Neural progenitor cell (in vitro differentiated cells): ENCODE data around the gene SHISAL1.

Experiments used
- EZH2 ChIP-seq: fragments of 200-600 bp; sonication (generic); IDR thresholded peaks from 2 replicates; pipeline ENCODE4 v1.6.1; 2017; ENCODE audit warnings: antibody characterized with exemption, mild to moderate bottlenecking, moderate library complexity
- TF ChIP-seq, protein P1 (sequence below): fragments of 200-600 bp; sonication (generic); IDR thresholded peaks from 2 replicates; pipeline ENCODE4 v1.5.1; 2017; ENCODE audit warnings: antibody characterized with exemption, mild to moderate bottlenecking

DNA sequence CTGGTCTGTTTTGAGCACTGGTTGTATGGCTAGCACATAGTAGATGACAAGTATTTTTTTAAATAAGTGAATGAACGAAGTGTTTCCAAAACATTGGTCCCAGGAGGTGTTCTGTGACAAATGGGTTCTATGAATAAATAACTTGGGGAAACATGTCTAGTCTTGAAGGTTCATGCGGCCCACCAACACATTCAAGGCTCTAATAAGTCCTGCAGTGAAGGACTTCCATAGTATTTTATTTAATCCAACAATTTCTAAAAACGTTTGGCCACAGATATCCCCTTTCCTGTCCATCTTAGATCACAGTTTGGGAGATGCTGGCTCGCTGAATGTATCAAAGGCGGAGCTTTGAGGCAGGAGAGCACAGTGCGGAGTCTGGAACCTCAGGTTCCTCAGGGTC lies 109.5 kb downstream of the SHISAL1 start:
- TF ChIP-seq, protein P1, sequence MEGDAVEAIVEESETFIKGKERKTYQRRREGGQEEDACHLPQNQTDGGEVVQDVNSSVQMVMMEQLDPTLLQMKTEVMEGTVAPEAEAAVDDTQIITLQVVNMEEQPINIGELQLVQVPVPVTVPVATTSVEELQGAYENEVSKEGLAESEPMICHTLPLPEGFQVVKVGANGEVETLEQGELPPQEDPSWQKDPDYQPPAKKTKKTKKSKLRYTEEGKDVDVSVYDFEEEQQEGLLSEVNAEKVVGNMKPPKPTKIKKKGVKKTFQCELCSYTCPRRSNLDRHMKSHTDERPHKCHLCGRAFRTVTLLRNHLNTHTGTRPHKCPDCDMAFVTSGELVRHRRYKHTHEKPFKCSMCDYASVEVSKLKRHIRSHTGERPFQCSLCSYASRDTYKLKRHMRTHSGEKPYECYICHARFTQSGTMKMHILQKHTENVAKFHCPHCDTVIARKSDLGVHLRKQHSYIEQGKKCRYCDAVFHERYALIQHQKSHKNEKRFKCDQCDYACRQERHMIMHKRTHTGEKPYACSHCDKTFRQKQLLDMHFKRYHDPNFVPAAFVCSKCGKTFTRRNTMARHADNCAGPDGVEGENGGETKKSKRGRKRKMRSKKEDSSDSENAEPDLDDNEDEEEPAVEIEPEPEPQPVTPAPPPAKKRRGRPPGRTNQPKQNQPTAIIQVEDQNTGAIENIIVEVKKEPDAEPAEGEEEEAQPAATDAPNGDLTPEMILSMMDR, result no peak
- no peak for TF ChIP-seq EZH2
